Ishikawa (cell line): ENCODE data around the gene SLC35B3.

Experiments
- CEBPB ChIP-seq: IDR thresholded peaks from 2 replicates; pipeline ENCODE4 v1.6.1; 2012
- EGR1 ChIP-seq: IDR thresholded peaks from 2 replicates; pipeline ENCODE4 v1.6.1; 2012
- EP300 ChIP-seq: IDR thresholded peaks from 2 replicates; pipeline ENCODE4 v1.6.1; 2012; ENCODE audit warnings: borderline replicate concordance
- MAX ChIP-seq: IDR thresholded peaks from 2 replicates; pipeline ENCODE4 v1.6.1; 2012
- RAD21 ChIP-seq: IDR thresholded peaks from 2 replicates; pipeline ENCODE4 v1.6.1; 2012; ENCODE audit warnings: low read depth
- REST ChIP-seq: IDR thresholded peaks from 2 replicates; pipeline ENCODE4 v1.6.1; 2012; ENCODE audit warnings: low read depth, mild to moderate bottlenecking
- TAF1 ChIP-seq: IDR thresholded peaks from 2 replicates; pipeline ENCODE4 v1.6.1; 2012; ENCODE audit warnings: low read depth, mild to moderate bottlenecking

GRCh38 chr6:8468552-8469356 lies 33.4 kb upstream of the SLC35B3 start:
- TF ChIP-seq MAX = no peak
- TF ChIP-seq CEBPB = no peak
- no peak for TF ChIP-seq RAD21
- no peak for TF ChIP-seq EGR1
- no peak for TF ChIP-seq EP300
- no peak for TF ChIP-seq TAF1
- no peak for TF ChIP-seq REST
